Panc1 (cell line): ENCODE measurements around the gene PSENEN. TPM values are rescaled to one million over a fixed set of nuclear protein-coding genes. Genes with fewer than 3 reads are reported as not detected.

Experiments
- ATAC-seq: fragments of 200-7000 bp; cut with Tn5 transposase; 2 replicates; pipeline ENCODE4 v1.9.1; 2020; ENCODE audit warnings: mild to moderate bottlenecking, moderate library complexity
- BruUV-seq: library from RNA; stranded (reverse); fragments of 400-500 nt; replicated peaks from 2 replicates; lab custom pipeline; 2021; lab: Mats Ljungman, UMichigan
- CTCF ChIA-PET: fragments of 300-600 bp; sonication (Branson Sonifier 250); formaldehyde crosslinking; loops from one replicate; lab custom pipeline; 2022; ENCODE audit warnings: antibody characterized with exemption; lab: Charles Lee
- POLR2A ChIA-PET: fragments of 300-600 bp; sonication (Branson Sonifier 250); formaldehyde crosslinking; loops from one replicate; lab custom pipeline; 2022; ENCODE audit warnings: antibody characterized with exemption; lab: Charles Lee
- DNase-seq: peaks from one replicate; pipeline ENCODE4 v3.0.0-alpha.2; 2010; ENCODE audit warnings: low read depth, low spot score
- H3K27ac ChIP-seq: 2 replicates; pipeline ENCODE4 v1.5.1; 2011; ENCODE audit warnings: mild to moderate bottlenecking, low read length, inconsistent platforms
- H3K27me3 ChIP-seq: fragments of 200-500 bp; sonication (Bioruptor generic); 2 replicates; pipeline ENCODE4 v1.6.0; 2014; ENCODE audit warnings: low read length, inconsistent platforms; ENCODE audit not compliant: control insufficient read depth, insufficient read depth
- H3K36me3 ChIP-seq: fragments of 200-500 bp; sonication (Bioruptor generic); 2 replicates; pipeline ENCODE4 v1.5.1; 2014; ENCODE audit warnings: inconsistent platforms, mild to moderate bottlenecking, low read length, moderate library complexity; ENCODE audit not compliant: control insufficient read depth, insufficient read depth
- H3K4me1 ChIP-seq: 2 replicates; pipeline ENCODE4 v1.5.1; 2011; ENCODE audit warnings: inconsistent platforms, mild to moderate bottlenecking, low read length, moderate library complexity; ENCODE audit not compliant: control insufficient read depth, insufficient read depth
- H3K4me3 ChIP-seq, 2 experiments: 2 replicates each; pipeline ENCODE4 v1.5.1; 2011 to 2012; ENCODE audit warnings: low read depth in 2 of 2, low read length in 2 of 2, mild to moderate bottlenecking in 2 of 2, inconsistent platforms in 1 of 2, moderate library complexity in 1 of 2
- H3K9me3 ChIP-seq: fragments of 200-500 bp; sonication (Bioruptor generic); 2 replicates; pipeline ENCODE4 v1.5.1; 2014; ENCODE audit warnings: low read depth, mild to moderate bottlenecking, inconsistent platforms, low read length, moderate library complexity; ENCODE audit not compliant: control insufficient read depth, insufficient read depth
- POLR2AphosphoS5 ChIP-seq: IDR thresholded peaks from 2 replicates; pipeline ENCODE4 v1.6.1; 2012; ENCODE audit warnings: mild to moderate bottlenecking, low read depth, low read length, moderate library complexity
- SIN3A ChIP-seq: IDR thresholded peaks from 2 replicates; pipeline ENCODE4 v1.6.1; 2012; ENCODE audit warnings: low read depth, mild to moderate bottlenecking, low read length, moderate library complexity, borderline replicate concordance; ENCODE audit not compliant: insufficient read depth
- TCF7L2 ChIP-seq: IDR thresholded peaks from 2 replicates; pipeline ENCODE4 v1.6.1; 2011; ENCODE audit warnings: mild to moderate bottlenecking, low read depth, low read length, inconsistent platforms
- in situ Hi-C: cut with HindIII; loops from 2 replicates; pipeline ENCODE4 v1.10.0; 2016; ENCODE audit warnings: low sequenced_read_pairs, low pct_unique_long_range_greater_than_20kb
- intact Hi-C: fragments of 100-400 bp; cut with micrococcal nuclease; formaldehyde crosslinking; loops from one replicate; pipeline ENCODE4 v1.10.0; 2022; ENCODE audit not compliant: unreplicated experiment
- total RNA-seq: library from RNA; stranded (reverse); gene quantifications from one replicate; pipeline ENCODE4 v1.2.1, GENCODE V29; 2021; ENCODE audit not compliant: unreplicated experiment
- TF ChIP-seq, protein P1 (sequence below), 2 experiments: IDR thresholded peaks; 2 replicates each; pipeline ENCODE4 v1.6.1; 2011 to 2012; ENCODE audit warnings: low read depth in 2 of 2, control low read depth in 1 of 2, low read length in 1 of 2, mild to moderate bottlenecking in 1 of 2, moderate library complexity in 1 of 2; ENCODE audit not compliant: insufficient read depth in 1 of 2
- TF ChIP-seq, protein P2 (sequence below): fragments of 450-650 bp; IDR thresholded peaks from 2 replicates; pipeline ENCODE4 v1.5.1; 2017; ENCODE audit warnings: mild to moderate bottlenecking

The PSENEN gene
- total RNA-seq, 1 experiment from 2014 or later, result 169 TPM

DNA sequence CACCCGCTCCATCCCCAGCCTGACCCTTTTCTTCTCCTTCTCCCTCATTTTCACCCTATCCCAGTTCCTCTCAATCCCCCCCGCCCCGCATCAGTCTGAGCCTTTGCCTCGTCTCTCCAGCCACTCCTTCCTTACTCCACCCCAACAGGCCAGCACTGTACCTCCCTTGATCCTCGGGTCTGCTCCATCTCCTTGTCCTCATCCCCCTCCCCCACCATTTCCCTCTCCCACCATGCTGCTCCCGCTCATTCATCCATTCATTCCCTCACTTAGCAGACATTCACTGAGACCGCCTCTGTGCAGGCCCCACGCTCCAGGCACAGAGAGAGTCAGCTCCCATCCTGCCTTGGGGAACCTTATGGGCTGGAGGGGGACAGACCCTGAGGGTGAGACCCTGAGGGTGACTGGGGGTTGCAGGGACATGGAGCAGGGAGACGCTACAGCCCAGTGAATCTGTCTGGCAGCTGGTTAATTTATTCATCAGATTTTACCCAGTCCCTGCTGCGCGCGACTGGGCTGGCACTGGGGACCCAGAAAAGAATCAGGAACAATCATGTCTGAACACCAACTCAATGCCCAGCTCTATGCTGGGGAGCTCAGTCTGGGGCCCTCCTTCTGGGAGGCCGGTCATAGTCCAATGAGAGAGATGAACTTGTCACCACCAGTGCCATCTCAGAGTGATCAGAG lies 30.8 kb downstream of the PSENEN start:
- Histone ChIP-seq H3K27ac (peak overlapping the region; percentile 24; the same call in 1 of the 2 replicates), H3K4me1 (peaks cover 11% of the 10 kb centered on the region; the same call in 1 of the 2 replicates), H3K36me3 (no peaks in the 10 kb centered on the region), H3K4me3 (peak overlapping the region; percentile 54 to 65), H3K9me3 (no peaks in the 10 kb centered on the region), H3K27me3 (no peaks in the 10 kb centered on the region)
- TF ChIP-seq POLR2AphosphoS5 (no peak), SIN3A (no peak), TCF7L2 (no peak)
- TF ChIP-seq, protein P1, sequence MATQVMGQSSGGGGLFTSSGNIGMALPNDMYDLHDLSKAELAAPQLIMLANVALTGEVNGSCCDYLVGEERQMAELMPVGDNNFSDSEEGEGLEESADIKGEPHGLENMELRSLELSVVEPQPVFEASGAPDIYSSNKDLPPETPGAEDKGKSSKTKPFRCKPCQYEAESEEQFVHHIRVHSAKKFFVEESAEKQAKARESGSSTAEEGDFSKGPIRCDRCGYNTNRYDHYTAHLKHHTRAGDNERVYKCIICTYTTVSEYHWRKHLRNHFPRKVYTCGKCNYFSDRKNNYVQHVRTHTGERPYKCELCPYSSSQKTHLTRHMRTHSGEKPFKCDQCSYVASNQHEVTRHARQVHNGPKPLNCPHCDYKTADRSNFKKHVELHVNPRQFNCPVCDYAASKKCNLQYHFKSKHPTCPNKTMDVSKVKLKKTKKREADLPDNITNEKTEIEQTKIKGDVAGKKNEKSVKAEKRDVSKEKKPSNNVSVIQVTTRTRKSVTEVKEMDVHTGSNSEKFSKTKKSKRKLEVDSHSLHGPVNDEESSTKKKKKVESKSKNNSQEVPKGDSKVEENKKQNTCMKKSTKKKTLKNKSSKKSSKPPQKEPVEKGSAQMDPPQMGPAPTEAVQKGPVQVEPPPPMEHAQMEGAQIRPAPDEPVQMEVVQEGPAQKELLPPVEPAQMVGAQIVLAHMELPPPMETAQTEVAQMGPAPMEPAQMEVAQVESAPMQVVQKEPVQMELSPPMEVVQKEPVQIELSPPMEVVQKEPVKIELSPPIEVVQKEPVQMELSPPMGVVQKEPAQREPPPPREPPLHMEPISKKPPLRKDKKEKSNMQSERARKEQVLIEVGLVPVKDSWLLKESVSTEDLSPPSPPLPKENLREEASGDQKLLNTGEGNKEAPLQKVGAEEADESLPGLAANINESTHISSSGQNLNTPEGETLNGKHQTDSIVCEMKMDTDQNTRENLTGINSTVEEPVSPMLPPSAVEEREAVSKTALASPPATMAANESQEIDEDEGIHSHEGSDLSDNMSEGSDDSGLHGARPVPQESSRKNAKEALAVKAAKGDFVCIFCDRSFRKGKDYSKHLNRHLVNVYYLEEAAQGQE (IDR thresholded peaks at IDR 0.05; ENCODE audit: insufficient read depth in 1 of 2, low read depth in 2 of 2, low read length in 1 of 2), result no peak
- TF ChIP-seq, protein P2, sequence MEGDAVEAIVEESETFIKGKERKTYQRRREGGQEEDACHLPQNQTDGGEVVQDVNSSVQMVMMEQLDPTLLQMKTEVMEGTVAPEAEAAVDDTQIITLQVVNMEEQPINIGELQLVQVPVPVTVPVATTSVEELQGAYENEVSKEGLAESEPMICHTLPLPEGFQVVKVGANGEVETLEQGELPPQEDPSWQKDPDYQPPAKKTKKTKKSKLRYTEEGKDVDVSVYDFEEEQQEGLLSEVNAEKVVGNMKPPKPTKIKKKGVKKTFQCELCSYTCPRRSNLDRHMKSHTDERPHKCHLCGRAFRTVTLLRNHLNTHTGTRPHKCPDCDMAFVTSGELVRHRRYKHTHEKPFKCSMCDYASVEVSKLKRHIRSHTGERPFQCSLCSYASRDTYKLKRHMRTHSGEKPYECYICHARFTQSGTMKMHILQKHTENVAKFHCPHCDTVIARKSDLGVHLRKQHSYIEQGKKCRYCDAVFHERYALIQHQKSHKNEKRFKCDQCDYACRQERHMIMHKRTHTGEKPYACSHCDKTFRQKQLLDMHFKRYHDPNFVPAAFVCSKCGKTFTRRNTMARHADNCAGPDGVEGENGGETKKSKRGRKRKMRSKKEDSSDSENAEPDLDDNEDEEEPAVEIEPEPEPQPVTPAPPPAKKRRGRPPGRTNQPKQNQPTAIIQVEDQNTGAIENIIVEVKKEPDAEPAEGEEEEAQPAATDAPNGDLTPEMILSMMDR, result no peak
- ATAC-seq (no peak), DNase-seq (no peak)
- in situ Hi-C loops (no loop called here), intact Hi-C loops (no loop called here)
- ChIA-PET POLR2A (interaction anchor here (0.6 kb wide), 1 partner anchor 32 kb away, joined by 9 read pairs; no protein-coding TSS in a partner anchor), CTCF (interaction anchor here (0.5 kb wide), 1 partner anchor 82 kb away, joined by 4 read pairs; no protein-coding TSS in a partner anchor)
- BruUV-seq, result no TSS peak

DNA sequence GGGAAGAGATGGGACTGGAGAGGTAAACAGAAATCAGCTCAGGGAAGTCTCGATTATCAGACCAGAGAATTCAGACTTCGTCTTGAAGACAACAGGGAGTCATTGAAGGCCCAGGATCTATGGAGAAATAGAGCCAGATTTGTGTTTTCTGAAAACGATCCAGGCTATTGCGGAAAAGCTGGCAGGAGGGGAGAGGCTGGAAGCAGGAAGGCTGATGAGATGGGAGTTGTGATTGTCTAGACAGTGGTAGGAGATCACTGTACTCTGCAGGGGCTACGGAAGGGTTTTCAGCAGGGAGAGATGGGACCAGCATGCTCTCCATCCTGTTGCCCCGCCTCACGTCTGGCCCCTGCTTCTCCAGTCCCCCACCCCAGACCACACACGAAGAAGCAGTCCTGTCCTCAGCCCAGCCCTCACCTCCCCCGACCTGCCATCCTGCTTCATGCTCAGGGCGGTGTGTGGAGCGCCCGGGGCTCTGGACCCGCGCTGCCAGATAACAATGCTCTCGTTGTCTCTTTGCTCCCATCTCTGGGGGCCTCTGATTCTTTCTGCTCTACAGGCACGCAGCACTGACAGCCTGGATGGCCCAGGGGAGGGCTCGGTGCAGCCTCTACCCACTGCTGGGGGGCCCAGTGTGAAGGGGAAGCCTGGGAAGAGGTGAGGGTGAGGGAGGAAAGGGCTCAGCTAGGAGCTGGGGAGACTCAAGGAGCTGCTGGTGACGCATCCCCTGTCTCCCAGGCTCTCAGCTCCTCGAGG lies 31.8 kb downstream of the PSENEN start:
- POLR2A ChIA-PET, result interaction anchor here (0.6 kb wide), 1 partner anchor 14 kb away, joined by 3 read pairs; no protein-coding TSS in a partner anchor
- intact Hi-C loops, result no loop called here

More for the DNA sequence above, 31.8 kb downstream of the PSENEN start:
- ATAC-seq, result no peak
- DNase-seq, result no peak
- CTCF ChIA-PET, result interaction anchor here (0.5 kb wide), 1 partner anchor 83 kb away, joined by 4 read pairs; no protein-coding TSS in a partner anchor
- no peaks in the 10 kb centered on the region for H3K36me3 ChIP-seq
- peaks cover 11% of the 10 kb centered on the region; the same call in 1 of the 2 replicates for H3K4me1 ChIP-seq
- TF ChIP-seq SIN3A, result no peak
- TF ChIP-seq, protein P1 (IDR thresholded peaks at IDR 0.05; ENCODE audit: insufficient read depth in 1 of 2, low read depth in 2 of 2, low read length in 1 of 2), result no peak
- no peak for TF ChIP-seq POLR2AphosphoS5
- no peak for TF ChIP-seq TCF7L2
- TF ChIP-seq, protein P2, result no peak
- no peaks in the 10 kb centered on the region for H3K9me3 ChIP-seq
- no peak overlapping the region for H3K4me3 ChIP-seq
- H3K27me3 ChIP-seq, result no peaks in the 10 kb centered on the region
- in situ Hi-C loops, result no loop called here
- no peak overlapping the region for H3K27ac ChIP-seq
- BruUV-seq, result TSS peak; percentile 74
